NCI-H146 treated with DMSO at 0.1 percent for 48 hours (cell line): ENCODE data around the gene NEMF.
A peak's percentile ranks its signal among the peaks of the same experiment; 100 is the strongest.
"Not testable (repeated sequence)": the region's sequence is repeated elsewhere in the genome, so short reads cannot be mapped to it uniquely, and the experiment has no call there.

Experiments
- DNase-seq: peaks from one replicate; lab custom pipeline; 2025; ENCODE audit not compliant: unreplicated experiment; lab: John Stamatoyannopoulos, UW

Gene NEMF

DNA sequence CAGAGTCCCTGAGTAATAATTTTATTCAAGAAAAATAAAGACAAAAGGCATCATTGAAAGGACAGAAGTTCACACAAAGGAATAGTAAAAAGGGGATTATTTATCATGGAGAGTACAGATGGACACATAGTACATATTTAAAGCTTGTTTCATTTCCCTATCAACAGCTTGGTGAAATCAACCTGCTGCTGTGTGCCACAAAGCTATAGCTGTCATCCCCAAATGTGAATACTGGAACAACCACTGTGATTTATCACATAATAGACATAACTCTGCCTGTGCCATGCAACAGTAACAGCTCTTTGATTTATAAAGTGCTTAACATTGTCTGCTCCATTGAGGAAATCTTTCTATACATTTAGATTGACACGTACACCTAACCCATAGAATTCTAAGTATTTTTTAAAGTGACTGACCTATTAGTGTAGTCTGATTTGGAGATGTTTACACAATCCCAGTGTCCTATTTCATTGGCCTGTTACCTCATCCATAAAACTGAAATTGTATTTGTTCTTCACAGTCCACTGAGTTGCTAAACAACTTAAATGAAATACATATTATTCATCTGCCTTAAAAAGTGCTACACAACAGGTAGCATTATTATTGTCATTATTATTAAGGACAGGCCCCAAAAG lies 3.3 kb downstream of the NEMF start:
- DNase-seq = no peak

DNA sequence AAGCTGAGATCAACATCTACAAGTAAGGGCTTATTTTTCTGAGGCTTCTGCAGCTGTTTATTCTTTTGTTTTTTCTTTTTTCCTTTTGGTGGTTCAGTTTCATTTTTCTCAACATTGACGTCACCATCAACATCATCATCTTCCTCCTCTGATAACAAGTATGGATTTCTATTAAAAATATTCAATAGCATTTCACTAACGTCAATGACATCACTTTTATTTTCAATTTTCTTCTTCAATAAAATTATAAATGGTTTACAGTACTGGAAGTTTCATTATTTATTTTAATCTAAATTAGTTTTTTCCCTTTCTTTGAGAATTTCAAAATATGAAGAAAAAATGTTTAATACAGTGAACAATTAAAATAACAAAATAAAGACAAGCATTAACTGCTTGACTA lies 23.9 kb downstream of the NEMF start:
- no peak for DNase-seq

DNA sequence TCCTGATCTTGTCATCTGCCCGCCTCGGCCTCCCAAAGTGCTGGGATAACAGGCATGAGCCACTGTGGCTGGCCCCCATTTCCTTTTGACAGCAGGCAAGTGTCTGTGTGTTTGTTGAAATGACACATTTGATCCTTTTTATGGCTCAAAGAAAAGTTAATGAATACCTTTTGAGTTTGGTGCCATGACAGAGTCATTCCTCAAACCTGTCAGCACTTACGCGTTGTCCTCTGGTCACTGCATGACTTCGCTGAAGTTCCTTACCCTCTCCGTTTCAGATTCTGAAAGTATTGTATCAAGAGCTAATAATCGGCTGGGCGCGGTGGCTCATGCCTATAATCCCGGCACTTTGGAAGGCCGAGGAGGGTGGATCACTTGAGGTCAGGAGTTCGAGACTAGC lies 32.4 kb downstream of the NEMF start:
- DNase-seq = no peak

DNA sequence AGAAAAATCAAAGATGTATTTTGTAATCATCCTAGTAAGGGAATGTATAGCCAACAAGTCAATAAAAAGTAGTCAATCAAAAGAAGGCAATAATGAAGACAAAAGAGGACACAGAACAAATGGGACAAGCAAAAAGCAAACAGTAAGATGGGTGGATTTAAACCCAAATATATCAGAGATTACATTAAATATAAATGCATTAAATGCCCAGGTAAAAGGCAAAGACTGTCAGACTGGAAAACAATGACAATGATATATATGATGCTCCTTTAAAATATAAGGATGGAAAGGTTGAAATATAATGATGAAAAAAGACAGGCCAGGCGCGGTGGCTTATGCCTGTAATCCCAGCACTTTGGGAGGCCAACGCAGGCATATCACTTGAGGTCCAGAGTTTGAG lies 35.7 kb downstream of the NEMF start:
- DNase-seq = no peak

DNA sequence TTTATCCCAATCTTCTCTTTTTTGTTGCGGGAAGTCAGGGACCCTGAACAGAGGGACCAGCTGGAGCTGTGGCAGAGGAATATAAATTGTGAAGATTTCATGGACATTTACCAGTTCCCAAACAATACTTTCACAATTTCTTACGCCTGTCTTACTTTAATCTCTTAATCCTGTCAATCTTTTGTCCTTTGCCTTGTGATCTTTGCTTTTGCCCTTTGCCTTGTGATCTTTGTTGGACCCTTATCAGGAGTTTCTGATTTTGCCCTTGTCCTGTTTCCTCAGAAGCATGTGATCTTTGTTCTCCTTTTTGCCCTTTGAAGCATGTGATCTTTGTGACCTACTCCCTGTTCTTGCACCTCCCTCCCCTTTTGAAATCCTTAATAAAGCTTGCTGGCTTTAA lies 36.5 kb downstream of the NEMF start:
- not testable (repeated sequence) for DNase-seq

DNA sequence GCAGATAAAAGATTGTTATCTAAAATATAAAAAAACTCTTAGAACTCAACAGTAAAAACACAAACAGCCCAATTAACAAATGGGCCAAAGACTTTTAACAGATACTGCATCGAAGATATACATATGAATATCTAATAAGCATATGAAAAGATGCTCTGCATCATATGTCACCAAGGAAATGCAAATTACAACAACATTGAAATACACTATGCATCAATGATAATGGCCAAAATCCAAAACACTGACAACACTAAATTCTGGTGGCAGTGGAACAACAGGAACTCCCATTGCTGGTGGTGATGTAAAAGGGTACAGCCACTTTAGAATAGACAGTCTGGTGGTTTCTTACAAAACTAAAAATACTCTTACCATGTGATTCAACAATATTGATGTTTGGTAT lies 43.8 kb downstream of the NEMF start:
- no peak for DNase-seq

DNA sequence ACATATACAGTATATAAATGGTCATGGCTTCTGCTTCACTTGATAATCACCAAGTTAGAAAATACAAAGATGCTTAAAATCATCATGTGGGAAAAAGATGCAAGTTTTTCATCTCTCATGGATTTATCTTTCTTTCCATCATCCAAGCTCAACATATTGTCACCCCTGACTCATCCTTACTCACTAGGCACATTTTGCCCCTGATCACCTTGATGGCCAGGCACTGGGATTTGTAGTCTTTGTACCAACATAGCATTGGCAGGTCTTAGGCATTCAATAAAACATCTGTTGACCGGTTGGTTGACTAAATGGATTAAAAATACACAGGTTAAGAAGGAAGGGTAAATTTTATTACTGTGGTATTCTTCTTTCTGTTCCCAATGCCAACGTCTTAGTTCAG lies 56.6 kb downstream of the NEMF start:
- no peak for DNase-seq

DNA sequence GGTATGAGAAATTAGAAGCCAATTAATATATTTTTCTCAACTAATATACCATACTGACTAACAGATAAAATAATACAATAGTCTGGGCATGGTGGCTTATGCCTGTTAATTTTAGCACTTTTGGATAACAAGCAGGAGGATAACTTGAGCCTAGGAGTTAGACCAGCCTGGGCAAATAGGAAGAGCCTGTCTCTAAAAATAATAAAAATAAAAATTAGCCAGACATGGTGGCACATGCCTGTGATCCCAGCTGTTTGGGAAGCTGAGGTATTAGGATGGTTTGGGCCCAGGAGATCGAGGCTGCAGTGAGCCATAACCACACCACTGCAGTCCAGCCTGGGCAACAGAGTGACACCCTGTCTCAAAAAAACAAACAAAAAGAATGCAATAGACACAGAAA lies 60.0 kb downstream of the NEMF start:
- DNase-seq = no peak

DNA sequence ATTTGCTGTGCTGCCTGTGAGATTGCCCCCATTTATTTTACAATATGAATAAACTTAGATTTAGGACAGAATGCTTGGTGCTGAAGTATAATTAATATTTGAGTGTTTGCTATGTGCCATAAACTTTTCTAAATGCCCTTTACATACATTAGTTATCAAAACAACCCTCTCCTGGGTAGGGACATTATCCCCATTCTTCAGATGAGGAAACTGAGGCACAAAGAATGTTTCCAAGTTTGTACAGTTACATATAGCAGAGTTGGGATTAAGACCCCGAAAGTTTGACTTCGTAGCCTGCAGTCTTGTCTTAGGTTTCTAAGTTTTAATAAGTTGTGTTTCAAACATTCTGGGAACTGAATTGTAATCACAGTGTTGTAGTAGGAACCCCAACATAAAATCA lies 66.3 kb downstream of the NEMF start:
- no peak for DNase-seq

DNA sequence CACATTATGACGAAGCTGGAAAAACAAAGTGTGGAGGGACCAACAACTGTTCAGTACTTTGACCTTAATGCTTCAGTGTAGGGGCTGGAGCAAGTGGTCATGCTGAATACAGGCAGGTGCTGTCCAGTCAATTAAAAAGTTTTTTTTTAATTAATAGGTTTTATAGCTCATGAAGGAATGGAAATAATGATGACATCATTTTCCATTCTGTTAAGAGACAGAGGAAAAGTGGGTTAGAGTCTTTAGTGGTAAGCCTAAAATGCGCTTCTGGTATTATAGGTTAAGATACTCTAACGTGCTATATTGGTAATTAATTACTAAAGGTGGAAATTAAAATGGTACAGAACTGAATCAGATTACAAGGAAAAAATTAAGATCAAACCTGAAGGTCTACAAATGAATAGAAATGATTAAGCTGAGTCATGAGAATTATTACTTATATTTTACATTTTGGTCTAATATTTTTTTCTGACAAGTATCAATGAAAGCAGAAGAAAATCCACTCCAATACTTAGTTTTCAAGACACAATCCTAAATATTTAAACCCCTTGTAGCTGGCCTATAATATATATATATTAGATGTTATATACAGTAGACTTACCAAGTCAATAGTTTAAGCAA lies 69.1 kb downstream of the NEMF start:
- DNase-seq = no peak

DNA sequence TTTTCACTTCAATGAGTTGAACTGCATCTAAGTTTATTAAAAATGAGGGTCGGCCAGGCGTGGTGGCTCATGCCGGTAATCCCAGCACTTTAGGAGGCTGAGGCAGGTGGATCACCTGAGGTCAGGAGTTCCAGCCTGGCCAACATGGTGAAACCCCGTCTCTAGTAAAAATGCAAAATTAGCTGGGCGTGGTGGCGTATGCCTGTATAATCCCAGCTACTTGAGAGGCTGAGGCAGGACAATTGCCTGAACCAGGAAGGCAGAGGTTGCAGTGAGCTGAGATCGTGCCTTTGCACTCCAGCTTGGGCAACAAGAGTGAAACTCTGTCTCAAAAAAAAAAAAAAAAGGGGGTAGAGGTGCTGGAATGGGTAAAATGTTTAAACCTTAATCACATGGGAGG lies 71.5 kb downstream of the NEMF start:
- not testable (repeated sequence) for DNase-seq

DNA sequence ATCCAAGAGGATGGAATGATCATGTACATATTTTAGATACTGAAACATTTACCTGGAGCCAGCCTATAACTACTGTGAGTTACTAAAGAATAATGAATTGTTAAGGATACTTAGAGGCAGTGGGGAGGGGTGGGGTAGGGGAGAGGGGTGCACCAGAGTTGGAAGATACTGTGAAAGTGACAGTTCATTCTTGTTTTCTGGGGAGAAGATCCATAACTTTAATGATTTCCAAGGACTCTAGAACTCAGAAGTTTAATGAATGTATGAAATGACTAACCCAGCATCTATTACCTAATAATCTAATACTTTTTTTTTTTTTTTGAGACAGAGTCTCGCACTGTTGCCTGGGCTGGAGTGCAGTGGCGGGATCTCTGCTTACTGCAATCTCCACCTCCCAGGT lies 74.2 kb downstream of the NEMF start:
- no peak for DNase-seq

DNA sequence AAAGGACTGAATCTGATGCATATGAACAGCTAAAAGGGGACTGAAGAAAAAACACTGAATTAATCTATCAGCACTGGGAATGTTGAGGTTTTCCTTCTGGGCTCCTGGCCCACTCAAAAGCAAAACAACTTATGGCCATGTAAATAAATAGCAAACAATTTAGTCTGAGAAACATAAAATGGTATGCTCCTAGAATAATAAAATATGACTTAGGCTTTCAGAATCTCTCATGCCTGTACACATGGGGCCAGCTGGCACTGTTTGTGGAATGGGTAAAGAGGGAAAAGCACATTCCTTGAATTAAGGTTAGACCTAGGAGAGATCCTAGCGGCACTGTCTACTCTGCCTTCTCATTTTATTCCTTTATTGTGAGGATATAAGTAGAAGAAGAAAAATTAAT lies 78.5 kb downstream of the NEMF start:
- no peak for DNase-seq

DNA sequence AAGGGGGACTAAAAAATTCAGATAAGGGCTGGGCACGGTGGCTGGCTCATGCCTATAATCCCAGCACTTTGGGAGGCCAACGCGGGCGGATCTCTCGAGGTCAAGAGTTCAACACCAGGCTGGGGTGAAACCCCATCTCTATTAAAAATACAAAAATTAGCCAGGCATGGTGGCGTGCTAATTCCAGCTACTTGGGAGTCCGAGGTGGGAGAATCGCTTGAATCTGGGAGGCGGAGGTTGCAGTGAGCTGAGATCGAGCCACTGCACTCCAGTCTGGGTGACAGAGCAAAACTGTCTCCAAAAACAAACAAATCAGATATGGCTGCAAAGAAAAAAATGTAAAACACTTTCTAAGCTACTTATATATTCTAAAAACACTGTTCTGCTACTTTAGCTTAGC lies 80.9 kb downstream of the NEMF start:
- DNase-seq = not testable (repeated sequence)

DNA sequence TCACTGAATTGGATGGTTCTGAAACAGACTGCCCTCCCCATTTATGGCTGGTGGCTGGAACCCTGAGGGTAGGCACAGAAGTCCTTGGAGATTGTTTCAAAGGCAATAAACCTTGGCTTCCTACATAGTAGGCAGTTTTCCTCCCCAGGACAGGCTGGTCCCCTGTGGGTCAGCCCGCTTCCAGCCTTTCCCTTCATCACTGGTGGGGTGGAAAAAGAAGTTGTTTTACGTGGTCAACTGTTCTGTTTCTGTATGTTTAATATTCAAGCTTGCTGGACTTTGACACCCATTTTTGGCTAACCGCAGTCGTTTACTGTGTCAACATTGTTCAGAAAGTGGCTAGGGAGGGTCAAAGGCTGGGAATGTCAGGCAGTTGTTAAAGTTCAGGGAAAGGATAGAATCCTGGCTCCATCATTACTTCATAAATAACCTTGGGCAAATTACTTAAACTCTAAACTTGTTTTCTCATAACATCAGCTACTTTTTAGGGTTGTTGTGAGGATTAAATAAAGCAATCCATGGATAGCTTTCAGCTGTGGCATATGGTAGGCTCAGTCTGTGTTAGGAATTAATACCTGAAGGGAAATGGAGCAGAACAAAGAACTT lies 82.3 kb downstream of the NEMF start:
- no peak for DNase-seq

DNA sequence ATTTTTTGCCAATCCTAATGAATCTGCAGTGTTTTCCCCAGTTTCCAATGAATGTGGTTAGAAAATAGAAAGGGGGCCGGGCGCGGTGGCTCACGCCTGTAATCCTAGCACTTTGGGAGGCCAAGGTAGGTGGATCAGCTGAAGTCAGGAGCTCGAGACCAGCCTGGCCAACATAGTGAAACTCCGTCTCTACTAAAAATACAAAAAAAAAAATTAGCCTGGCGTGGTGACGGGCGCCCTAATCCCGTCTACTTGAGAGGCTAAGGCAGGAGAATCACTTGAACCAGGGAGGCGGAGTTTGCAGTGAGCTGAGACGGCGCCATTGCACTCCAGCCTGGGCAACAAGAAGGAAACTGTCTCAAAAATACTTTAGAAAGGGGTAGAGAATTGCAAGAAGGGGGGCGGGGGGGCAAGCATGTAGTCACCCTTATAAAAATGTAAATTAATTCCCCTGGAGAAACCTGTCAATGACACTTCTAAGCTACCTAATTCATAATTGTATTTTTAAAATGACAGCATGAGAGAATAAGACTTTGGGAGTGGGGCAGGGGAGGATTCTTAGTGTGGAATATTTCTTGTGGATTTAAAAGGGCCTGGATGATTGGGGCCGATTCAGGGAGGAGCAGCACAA lies 82.9 kb downstream of the NEMF start:
- DNase-seq = no peak

DNA sequence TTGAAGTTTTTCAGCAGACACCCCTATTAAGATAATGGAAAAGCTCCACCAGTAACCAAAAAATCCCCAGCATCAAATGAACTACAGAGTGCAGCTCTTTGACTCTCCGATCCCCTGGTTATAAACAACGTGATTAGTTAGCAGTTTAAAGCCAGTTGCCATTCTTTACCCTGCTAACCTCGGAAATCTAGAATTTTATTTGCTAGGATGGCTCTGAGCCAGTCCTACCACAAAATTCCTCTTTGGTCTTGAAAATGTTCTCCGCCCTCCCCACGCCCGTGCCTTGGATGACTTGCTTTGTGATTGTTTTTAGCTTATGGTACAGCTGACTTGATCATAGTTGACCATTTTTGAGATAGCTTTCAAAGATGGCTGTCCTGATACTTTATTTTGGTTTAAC lies 83.4 kb downstream of the NEMF start:
- no peak for DNase-seq

DNA sequence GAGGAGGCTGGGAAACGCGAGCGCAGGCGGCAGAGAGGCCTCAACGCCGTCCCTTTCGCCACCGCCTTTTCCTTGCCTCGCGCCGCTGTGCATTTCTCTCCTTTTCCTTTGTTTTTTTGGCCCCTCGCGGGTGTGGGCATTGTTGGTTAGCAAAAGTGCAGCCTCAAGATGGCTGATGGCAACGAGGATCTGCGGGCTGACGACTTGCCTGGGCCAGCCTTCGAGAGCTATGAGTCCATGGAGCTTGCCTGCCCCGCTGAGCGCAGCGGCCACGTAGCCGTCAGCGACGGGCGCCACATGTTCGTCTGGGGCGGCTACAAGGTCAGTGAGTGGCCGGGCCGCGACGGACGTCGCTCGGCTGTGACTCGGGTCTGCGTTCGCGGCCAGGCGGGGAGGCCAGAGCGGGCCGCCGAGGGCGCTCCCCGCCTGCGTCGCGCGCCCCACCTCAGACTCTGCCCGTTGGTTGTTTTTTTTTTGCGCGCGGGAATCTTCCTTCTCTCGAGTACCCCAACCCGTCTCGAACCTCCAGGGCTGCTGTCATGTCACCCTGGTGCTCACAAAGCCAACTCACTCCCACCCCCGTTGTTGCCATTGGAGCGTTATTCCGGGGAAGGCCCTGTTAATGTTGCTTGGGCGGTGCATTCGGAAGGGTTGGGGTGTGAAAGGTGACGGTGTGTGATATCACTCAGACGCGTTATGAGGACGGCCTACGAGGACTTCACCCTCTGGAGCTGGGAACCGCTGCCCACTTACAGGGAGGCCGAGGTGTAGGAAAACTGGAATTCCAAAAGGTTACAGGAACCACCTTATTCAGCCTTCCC lies 84.1 kb downstream of the NEMF start:
- DNase-seq = peak; percentile 38

DNA sequence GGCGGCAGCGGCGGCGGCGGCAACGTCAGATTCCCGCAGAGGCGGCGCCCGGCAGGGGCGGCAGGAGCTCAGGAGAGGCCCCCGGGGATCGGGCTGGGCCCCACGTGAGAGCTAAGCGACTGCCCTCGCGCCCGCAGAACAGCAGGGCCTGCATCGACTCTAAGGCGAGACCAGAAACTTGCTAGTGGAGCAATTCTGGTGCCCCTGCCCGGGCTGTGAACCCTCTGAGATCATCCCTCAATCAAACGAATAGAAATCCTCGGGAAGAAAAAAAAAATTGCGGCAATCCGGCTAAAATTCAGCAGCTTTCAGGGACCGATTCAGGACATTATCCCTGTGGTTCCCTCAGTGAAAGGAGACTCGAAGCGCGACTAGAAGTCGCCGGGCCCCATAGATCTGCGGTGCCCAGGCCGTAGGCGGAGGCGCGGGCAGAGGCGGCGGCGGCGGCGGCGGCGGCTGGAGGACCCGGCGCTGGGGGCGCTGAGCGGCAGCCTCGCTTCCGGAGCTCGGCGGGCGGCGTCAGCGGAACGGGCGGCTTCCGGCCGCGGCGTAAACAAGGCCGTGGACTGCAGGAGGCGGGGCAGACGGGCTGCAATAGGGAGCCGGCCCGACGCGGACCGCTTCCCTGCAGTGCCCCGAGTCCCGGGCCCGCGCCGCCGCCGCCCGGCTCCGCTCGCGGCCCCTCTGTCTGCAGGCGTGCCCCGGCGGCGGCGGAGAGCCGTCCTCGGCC lies 84.9 kb downstream of the NEMF start, which contains the start of gene KLHDC2:
KLHDC2 (plus strand) TSS at position 583 of the 730 bp plus-strand sequence. CDS start 316 bp downstream, outside the sequence.
- peak; percentile 63 for DNase-seq

DNA sequence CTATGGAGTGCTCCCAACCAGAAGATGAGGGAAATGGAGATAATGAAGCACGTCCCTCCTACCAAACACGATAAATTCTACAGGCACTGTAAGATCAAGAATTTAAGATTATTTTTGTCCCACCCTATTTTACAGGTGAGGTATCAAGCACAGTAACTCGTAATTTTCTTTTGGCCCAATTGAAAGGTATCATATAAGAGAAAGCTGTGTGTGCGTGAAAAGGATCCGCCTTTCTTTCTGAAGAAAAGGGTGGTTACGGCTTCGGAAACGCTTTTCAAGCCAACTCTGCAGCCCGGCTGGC lies 85.4 kb downstream of the NEMF start:
- no peak for DNase-seq

DNA sequence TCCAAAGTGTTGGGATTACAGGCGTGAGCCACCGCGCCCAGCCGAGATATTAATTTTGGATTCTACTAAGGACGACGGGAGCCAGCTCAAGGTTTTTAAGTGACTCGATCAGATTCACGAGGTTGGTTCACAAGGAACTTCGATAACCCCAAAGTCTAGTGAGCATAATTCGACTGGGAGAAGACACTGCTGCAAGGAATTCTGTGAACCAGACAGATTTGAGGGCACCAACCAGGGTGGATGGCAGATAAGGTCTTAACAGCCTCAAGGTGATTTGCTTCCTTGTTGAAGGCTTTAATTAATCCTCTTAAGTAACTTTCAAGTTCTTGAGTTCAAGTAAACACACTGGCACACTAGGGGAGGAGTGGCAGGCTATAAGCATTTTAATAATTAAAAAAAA lies 85.7 kb downstream of the NEMF start:
- DNase-seq = no peak
